ENCODE results near the gene KIDINS220.
A peak's percentile ranks its signal among the peaks of the same experiment; 100 is the strongest.

The KIDINS220 gene

GRCh38 chr2:8704906-8705305 lies 132.5 kb downstream of the KIDINS220 start:
- DNase-seq (ENCODE audit: extremely low read depth in 1 of 2, low read depth in 1 of 2): no peak

DNA sequence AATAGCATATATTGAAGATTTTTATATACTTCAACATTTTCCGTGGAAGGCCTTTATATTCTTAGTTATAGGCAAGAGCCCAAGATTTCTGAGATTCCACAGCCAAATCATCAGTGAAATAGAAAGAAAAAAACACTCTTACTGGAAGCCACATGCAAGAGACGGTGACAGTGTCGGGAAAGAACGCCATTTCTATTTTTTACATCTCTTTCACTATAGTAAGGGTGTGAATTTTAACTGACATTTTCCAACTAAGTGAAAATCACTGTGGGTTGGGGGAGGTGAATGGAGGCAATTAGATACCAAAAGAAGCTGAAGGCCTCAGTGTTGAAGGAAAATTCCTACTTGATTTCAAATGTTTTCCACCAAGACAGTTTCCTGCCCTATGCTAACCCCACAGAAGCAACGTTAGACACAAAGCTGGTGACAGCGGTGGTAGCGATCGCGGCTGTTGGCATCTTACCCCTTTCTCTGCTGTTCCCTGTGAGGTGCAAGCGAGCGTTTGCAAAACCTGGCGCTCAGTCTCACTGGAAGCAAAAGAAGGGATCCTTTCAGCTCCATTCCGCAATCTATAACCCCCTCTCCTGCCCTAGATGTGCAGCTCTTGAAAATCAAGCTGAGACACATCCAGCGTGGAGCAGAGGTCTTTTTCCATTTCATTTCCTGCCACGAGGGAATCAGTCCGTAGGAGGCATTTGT lies 135.6 kb downstream of the KIDINS220 start:
- DNase-seq (ENCODE audit: extremely low read depth in 1 of 2, low read depth in 1 of 2): no peak

- DNase-seq (ENCODE audit: extremely low read depth in 1 of 2, low read depth in 1 of 2): no peak
Measured at GRCh38 chr2:8699839-8700238, 137.6 kb downstream of the KIDINS220 start.

DNA sequence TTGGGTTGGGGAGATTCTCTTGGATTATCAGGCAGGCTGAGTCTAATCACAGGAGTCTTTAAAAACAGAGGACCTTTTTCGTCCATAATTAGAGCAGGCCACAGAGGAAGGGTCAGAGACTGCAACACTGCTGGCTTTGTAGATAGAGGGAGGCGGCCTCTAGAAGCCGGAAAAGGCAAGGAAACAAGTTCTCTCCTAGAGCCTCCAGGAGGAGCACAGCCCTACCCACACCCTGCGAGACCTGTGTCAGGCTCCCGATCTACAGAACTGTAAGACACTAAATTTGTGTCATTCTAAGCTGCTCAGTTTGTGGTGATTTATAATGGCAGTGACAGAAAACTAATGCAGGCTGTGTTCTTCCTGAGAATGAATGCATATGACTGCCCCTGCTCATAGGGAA lies 140.2 kb downstream of the KIDINS220 start:
- DNase-seq (ENCODE audit: extremely low read depth in 1 of 2, low read depth in 1 of 2): no peak

- no peak for DNase-seq (ENCODE audit: extremely low read depth in 1 of 2, low read depth in 1 of 2)
Measured at GRCh38 chr2:8694737-8695136, 142.7 kb downstream of the KIDINS220 start.

DNA sequence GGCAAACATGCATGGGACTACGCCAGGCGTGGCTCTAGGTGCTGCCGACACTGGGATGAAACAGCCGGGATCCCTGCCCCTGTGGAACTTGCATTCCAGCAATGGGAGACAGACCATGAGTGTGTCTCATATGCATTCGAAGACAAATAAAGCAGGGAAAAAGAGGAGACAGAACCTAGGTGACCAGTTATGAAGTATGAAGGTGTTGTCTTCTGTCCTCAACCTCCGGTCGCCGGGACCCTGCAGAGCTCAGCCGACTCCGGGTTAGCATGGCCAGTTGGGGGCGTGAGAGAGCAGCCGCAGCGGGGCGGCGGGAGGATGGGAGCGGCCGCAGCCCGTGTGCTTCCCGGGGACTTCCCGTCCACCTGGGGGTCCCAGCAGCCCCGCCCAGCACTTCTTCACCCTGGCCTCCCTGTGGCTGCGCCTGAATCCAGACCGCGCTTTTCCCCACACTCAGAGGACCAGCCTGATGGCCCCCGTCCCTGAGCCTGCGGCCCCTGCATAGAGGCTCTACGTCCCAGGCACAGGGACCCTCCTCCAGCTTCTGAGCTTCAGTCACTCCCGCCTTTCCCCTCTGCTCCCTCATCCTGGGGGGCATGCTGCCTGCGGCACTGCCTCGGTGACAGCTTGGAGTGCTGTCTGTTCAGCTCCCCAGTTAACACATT lies 144.1 kb downstream of the KIDINS220 start:
- DNase-seq (ENCODE audit: extremely low read depth in 1 of 2, low read depth in 1 of 2): no peak

GRCh38 chr2:8692783-8693156 lies 144.6 kb downstream of the KIDINS220 start:
- DNase-seq (ENCODE audit: extremely low read depth in 1 of 2, low read depth in 1 of 2): no peak

DNA sequence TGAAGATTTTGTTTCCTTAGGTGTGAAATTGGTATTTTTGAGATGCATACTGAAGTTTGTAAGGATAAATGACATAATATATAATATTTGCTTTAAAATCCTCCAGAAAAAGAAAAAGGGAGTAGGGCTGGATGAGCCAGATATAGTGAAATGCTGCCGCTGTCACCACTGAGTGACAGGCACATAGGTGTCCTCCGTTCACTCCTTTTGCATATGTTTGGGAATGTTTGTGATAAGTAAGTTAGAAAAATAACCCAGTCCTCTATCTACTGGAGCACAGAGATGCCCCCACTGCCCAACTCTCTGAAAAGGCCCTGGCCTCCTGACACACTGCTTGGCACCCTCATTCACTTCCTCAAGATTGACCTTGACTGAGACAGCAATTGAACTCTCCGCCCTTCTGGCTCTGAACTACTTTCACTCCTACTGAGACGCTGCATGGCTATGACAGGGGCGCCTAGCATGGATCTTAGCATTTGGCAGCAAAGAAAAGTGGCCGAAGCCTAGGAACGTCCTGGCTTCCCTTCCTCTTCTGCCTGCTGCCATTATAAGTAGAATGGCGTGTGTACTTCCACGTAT lies 145.5 kb downstream of the KIDINS220 start:
- DNase-seq (ENCODE audit: extremely low read depth in 1 of 2, low read depth in 1 of 2): no peak

GRCh38 chr2:8685697-8686358 lies 151.6 kb downstream of the KIDINS220 start:
- DNase-seq (ENCODE audit: extremely low read depth in 1 of 2, low read depth in 1 of 2): peak in 1 of 2 donors; percentile 65

GRCh38 chr2:8684878-8685696 lies 152.3 kb downstream of the KIDINS220 start:
- DNase-seq (ENCODE audit: extremely low read depth in 1 of 2, low read depth in 1 of 2): no peak

DNA sequence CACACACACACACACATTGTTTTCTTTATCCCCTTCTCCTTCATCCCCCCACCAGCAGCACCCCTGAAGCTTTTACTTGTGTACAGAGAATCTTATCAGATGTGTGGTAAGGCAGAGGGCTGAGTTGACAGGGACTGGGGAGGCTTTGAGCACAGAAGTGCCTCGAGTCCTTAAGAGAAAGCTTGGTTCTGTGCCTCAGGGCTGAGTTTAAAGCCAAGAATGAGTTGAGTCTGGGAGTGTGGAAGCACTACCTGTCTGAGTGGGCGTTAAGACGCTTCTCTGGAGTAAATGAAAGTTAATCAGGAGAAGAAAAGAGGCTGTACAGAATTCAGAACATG lies 152.9 kb downstream of the KIDINS220 start:
- DNase-seq (ENCODE audit: extremely low read depth in 1 of 2, low read depth in 1 of 2): no peak

- no peak for DNase-seq (ENCODE audit: extremely low read depth in 1 of 2, low read depth in 1 of 2)
Measured at GRCh38 chr2:8682719-8683667, 154.4 kb downstream of the KIDINS220 start.

DNA sequence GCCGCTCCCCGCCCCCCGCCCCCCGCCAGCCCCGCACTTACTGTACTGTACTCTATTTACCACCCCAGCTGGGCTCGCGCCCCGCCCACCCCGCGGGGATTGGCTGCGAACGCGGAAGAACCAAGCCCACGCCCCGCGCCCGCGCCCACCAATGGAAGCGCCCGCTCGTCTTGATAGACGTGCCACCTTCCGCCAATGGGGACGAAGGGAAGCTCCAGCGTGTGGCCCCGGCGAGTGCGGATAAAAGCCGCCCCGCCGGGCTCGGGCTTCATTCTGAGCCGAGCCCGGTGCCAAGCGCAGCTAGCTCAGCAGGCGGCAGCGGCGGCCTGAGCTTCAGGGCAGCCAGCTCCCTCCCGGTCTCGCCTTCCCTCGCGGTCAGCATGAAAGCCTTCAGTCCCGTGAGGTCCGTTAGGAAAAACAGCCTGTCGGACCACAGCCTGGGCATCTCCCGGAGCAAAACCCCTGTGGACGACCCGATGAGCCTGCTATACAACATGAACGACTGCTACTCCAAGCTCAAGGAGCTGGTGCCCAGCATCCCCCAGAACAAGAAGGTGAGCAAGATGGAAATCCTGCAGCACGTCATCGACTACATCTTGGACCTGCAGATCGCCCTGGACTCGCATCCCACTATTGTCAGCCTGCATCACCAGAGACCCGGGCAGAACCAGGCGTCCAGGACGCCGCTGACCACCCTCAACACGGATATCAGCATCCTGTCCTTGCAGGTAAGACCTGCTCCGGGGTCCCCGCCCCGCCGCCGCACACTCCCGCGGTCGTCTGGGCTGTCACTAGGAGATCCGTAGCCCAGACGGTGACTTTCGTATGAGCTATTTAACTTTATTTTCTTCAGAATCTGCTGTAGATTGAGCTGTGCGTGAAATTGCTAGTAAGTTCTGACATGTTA lies 155.4 kb downstream of the KIDINS220 start, which contains the start of gene ID2:
Gene ID2, plus strand, starts transcription at position 271 of the 907 bp plus-strand sequence. Its CDS starts 110 bp downstream, at position 381.
- peak; percentile 98 for DNase-seq (ENCODE audit: extremely low read depth in 1 of 2, low read depth in 1 of 2)

- peak in 1 of 2 donors; percentile 86 for DNase-seq (ENCODE audit: extremely low read depth in 1 of 2, low read depth in 1 of 2)
Measured at GRCh38 chr2:8680822-8681760, 156.3 kb downstream of the KIDINS220 start.

- DNase-seq (ENCODE audit: extremely low read depth in 1 of 2, low read depth in 1 of 2): no peak
Measured at GRCh38 chr2:8679827-8680731, 157.3 kb downstream of the KIDINS220 start.

DNA sequence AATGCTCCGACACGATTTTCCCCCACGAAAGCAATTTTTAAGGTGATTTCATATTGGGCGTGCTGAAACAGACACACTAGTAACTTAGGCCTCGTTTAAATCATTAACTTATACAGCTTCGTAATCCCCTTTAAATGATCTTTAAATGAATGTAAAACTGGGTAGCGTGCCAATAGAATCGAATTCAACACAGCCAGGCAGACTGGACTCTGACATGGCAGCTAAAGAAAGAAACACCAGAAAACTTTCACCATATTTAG lies 157.9 kb downstream of the KIDINS220 start:
- no peak for DNase-seq (ENCODE audit: extremely low read depth in 1 of 2, low read depth in 1 of 2)
